Prostate gland (tissue), 2 donors: Measurements from ENCODE around the gene UGT1A10.

ENCODE experiments used
- POLR2AphosphoS5 ChIP-seq: sonication (generic); formaldehyde crosslinking; IDR thresholded peaks from one replicate; pipeline ENCODE4 v1.6.1; 2017; ENCODE audit warnings: antibody characterized with exemption
- TF ChIP-seq, protein P1 (sequence below), 4 experiments: fragments of 200-600 bp in 2 of 4; fragments of 450-650 bp in 2 of 4; sonication (generic) in 2 of 4; IDR thresholded peaks; 1 replicate in 3 of 4; 2 replicates in 1 of 4; pipeline ENCODE4 v1.5.1; 2016 to 2019; ENCODE audit warnings: antibody characterized with exemption in 4 of 4, mild to moderate bottlenecking in 2 of 4, moderate library complexity in 2 of 4

DNA sequence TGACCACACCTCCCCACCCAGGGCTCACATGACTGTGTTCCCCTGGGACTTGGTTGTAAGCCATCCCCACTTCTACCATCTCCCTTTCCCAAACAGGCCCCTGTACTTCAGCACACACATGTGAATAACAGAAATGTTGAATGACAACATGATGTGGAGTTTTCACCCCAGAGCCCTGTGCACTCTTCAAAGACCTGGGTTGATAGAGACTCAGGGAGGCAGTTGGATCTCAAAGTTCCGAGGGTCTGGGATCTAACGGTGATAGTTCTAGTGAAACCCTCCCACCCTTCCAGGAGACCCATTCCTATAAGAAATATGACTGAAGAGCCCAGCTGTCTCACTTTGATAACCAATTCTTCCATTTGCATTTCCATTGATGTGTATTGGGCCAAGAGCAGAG lies 141.8 kb downstream of the UGT1A10 start, which contains the start of gene MROH2A:
- no peak for TF ChIP-seq POLR2AphosphoS5
- TF ChIP-seq, protein P1, sequence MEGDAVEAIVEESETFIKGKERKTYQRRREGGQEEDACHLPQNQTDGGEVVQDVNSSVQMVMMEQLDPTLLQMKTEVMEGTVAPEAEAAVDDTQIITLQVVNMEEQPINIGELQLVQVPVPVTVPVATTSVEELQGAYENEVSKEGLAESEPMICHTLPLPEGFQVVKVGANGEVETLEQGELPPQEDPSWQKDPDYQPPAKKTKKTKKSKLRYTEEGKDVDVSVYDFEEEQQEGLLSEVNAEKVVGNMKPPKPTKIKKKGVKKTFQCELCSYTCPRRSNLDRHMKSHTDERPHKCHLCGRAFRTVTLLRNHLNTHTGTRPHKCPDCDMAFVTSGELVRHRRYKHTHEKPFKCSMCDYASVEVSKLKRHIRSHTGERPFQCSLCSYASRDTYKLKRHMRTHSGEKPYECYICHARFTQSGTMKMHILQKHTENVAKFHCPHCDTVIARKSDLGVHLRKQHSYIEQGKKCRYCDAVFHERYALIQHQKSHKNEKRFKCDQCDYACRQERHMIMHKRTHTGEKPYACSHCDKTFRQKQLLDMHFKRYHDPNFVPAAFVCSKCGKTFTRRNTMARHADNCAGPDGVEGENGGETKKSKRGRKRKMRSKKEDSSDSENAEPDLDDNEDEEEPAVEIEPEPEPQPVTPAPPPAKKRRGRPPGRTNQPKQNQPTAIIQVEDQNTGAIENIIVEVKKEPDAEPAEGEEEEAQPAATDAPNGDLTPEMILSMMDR (IDR thresholded peaks at IDR 0.05), result no peak
